Measurements from ENCODE around the gene GPR4.

DNA sequence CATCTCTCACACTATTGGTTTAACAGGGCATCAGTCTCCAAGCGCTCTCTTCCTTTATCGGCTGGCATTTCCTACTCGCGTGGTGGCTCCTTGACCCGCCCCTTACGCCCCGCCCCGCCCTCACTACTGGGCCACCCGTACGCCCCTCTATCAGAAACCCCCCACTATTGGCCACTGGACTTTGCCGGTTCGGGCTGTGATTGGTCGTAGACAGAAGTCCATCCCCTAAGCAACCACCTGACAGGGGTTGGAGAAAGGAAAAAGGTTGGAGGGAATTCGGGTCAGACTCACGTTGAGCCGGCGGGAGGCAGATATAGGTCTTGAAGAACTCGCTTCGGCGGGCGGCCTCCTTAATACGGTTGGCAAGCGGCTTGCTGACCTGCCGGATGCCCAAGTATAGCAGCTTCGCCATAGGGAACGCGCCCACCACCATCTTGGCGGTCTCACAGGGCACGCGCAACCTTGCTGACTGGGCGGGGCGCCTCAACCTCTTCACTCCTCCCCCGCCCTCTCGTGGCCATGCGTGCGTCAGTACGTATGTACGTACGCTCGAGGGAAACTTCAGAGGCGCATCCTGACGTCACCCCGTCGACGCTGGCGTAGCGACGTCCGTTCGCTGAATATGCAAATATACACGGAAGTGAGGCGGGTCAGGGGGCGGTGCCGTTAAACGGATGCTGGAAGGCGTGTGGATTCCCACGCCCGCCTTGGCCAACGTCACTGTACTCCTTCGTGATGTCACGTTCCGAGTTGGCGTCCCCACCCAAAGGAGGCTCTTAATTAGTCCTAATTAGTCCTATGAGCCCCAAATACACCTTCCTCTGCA, 17.5 kb downstream of the GPR4 start, which contains the start of gene OPA3:
- TF ChIP-seq, protein P1, sequence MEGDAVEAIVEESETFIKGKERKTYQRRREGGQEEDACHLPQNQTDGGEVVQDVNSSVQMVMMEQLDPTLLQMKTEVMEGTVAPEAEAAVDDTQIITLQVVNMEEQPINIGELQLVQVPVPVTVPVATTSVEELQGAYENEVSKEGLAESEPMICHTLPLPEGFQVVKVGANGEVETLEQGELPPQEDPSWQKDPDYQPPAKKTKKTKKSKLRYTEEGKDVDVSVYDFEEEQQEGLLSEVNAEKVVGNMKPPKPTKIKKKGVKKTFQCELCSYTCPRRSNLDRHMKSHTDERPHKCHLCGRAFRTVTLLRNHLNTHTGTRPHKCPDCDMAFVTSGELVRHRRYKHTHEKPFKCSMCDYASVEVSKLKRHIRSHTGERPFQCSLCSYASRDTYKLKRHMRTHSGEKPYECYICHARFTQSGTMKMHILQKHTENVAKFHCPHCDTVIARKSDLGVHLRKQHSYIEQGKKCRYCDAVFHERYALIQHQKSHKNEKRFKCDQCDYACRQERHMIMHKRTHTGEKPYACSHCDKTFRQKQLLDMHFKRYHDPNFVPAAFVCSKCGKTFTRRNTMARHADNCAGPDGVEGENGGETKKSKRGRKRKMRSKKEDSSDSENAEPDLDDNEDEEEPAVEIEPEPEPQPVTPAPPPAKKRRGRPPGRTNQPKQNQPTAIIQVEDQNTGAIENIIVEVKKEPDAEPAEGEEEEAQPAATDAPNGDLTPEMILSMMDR (conservative IDR thresholded peaks at IDR 0.05; ENCODE audit: low read depth, low read length) = no peak
- TF ChIP-seq EZH2 (IDR thresholded peaks at IDR 0.05; ENCODE audit: low read length, unreplicated experiment) = no peak
